Stimulated activated CD8-positive, alpha-beta memory T cell treated with anti-CD3 and anti-CD28 coated beads, Interleukin-7, amount 100 ng/mL, for 24 hours (primary cell): ENCODE measurements around the gene FGFRL1.

Experiments used
- DNase-seq: peaks from one replicate; pipeline ENCODE4 v3.0.0-alpha.2; 2020; ENCODE audit warnings: low read depth

FGFRL1 gene

DNA sequence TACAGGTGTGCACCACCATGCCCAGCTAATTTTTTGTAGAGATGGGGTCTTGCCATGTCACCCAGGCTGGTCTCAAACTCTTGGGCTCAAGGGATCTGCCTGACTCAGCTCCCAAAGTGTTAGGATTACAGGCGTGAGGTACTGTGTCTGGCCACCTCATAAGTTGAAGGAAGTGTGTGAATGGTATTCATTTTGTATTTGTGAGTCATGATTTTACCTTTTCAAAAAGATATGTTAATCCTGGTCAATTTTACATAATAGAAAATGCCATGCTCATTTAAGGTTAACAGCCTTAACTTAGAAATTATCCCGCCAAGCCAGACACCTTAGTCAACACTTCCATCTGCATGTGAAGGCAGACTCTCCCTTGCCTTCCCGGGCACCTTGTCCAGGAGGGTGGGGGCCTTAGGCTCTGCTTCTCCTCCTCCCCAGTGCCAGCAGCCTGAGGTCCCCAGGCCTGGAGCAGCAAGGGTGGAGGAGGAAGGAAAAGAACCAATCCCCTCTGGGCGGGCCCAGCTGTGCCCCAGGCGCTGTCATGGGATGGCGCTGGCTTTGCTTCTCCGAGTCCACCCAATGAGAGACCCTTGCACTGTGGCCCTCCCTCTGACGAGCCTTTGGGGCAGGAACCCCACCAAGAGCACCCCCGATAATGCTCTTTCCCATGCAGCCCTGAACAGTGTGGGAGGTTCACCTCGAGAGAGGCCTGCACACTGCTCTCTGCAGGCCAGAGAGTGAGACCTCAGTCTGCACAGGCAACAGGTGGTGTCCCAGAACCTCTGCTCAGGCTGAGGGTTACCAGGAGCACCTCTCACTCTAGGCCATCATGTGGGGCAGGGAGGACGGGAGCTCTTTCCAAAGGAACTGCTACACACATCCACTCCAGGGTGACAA, 64.6 kb downstream of the FGFRL1 start:
- no peak for DNase-seq
